Keratinocyte (primary cell): Measurements from ENCODE around the gene KLF3. TPM values are rescaled to one million over a fixed set of nuclear protein-coding genes. Genes with fewer than 3 reads are reported as not detected.

Experiments used
- DNase-seq: peaks from one replicate; pipeline ENCODE4 v3.0.0-alpha.2; 2011; ENCODE audit warnings: low read depth, missing footprints, low spot score
- FAIRE-seq: peaks from 2 replicates; lab custom pipeline; 2011; peaks lifted over from hg19 to GRCh38; lab: Jason Lieb, UNC
- H2AFZ ChIP-seq: 2 replicates; pipeline ENCODE4 v1.6.0; 2012; ENCODE audit warnings: low read length, control low read depth, inconsistent platforms; ENCODE audit not compliant: control insufficient read depth
- H3K27ac ChIP-seq: 2 replicates; pipeline ENCODE4 v1.5.1; 2011; ENCODE audit warnings: low read length; ENCODE audit not compliant: control insufficient read depth, insufficient read depth
- H3K27me3 ChIP-seq: 3 replicates; pipeline ENCODE4 v1.6.0; 2011; ENCODE audit warnings: low read length; ENCODE audit not compliant: control insufficient read depth, insufficient read depth; ENCODE audit errors: extremely low read depth
- H3K36me3 ChIP-seq, 2 experiments: 2 replicates in 1 of 2; 3 replicates in 1 of 2; pipeline ENCODE4 v1.5.1; 2011; ENCODE audit warnings: low read length in 2 of 2, mild to moderate bottlenecking in 1 of 2; ENCODE audit not compliant: control insufficient read depth in 2 of 2, insufficient read depth in 2 of 2; ENCODE audit errors: extremely low read depth in 1 of 2
- H3K4me1 ChIP-seq: 3 replicates; pipeline ENCODE4 v1.5.1; 2011; ENCODE audit warnings: low read length; ENCODE audit not compliant: control insufficient read depth, insufficient read depth; ENCODE audit errors: extremely low read depth
- H3K4me2 ChIP-seq: 3 replicates; pipeline ENCODE4 v1.6.0; 2011; ENCODE audit warnings: low read depth, low read length; ENCODE audit not compliant: control insufficient read depth, insufficient read depth; ENCODE audit errors: extremely low read depth
- H3K4me3 ChIP-seq, 3 experiments: fragments of 200-600 bp in 1 of 3; sonication (generic) in 1 of 3; 2 replicates in 2 of 3; 3 replicates in 1 of 3; pipeline ENCODE4 v1.5.1; 2011 to 2016; ENCODE audit warnings: low read length in 3 of 3, mild to moderate bottlenecking in 3 of 3, control low read depth in 2 of 3, inconsistent platforms in 1 of 3, low read depth in 1 of 3, mixed read lengths in 1 of 3, mixed run types in 1 of 3, moderate library complexity in 1 of 3; ENCODE audit not compliant: control insufficient read depth in 2 of 3, insufficient read depth in 2 of 3; ENCODE audit errors: extremely low read depth in 1 of 3
- H3K79me2 ChIP-seq: 2 replicates; pipeline ENCODE4 v1.6.0; 2012; ENCODE audit warnings: low read length; ENCODE audit not compliant: control insufficient read depth, insufficient read depth
- H3K9ac ChIP-seq: 3 replicates; pipeline ENCODE4 v1.6.0; 2011; ENCODE audit warnings: low read length; ENCODE audit not compliant: control insufficient read depth, insufficient read depth; ENCODE audit errors: extremely low read depth
- H3K9me1 ChIP-seq: 3 replicates; pipeline ENCODE4 v1.6.0; 2011; ENCODE audit warnings: low read length; ENCODE audit not compliant: control insufficient read depth, insufficient read depth; ENCODE audit errors: extremely low read depth
- H3K9me3 ChIP-seq: 2 replicates; pipeline ENCODE4 v1.5.1; 2012; ENCODE audit warnings: low read depth, low read length; ENCODE audit not compliant: control insufficient read depth
- H4K20me1 ChIP-seq: 3 replicates; pipeline ENCODE4 v1.6.0; 2011; ENCODE audit warnings: low read length; ENCODE audit not compliant: control insufficient read depth, insufficient read depth; ENCODE audit errors: extremely low read depth
- CTCF ChIP-seq, 3 experiments: IDR thresholded peaks in 1 of 3; conservative IDR thresholded peaks in 1 of 3; optimal IDR thresholded peaks in 1 of 3; 2 replicates in 2 of 3; 3 replicates in 1 of 3; pipeline versions ENCODE3 to v1.5.1; 2011; ENCODE audit warnings: low read length in 3 of 3, mild to moderate bottlenecking in 3 of 3, moderate library complexity in 2 of 3, control low read depth in 1 of 3, inconsistent platforms in 1 of 3; ENCODE audit not compliant: insufficient read depth in 2 of 3; ENCODE audit errors: extremely low read depth in 1 of 3
- EZH2 ChIP-seq: IDR thresholded peaks from one replicate; pipeline ENCODE4 v1.6.1; 2012; ENCODE audit warnings: inconsistent platforms, mild to moderate bottlenecking, low read length, moderate library complexity
- dilution Hi-C: fragments of 300-500 bp; cut with MboI; formaldehyde crosslinking; loops from one replicate; pipeline ENCODE4 v1.7.0; 2020; ENCODE audit warnings: low sequenced_read_pairs; ENCODE audit not compliant: extremely low pct_ligation_motif_present
- polyA plus RNA-seq, 5 experiments: library from polyadenylated mRNA; depleted of rRNA in 3 of 5; stranded (reverse) in 3 of 5; stranded (forward) in 1 of 5; unstranded in 1 of 5; fragments of >200 nt; gene quantifications; 1 replicate in 1 of 5; 2 replicates in 3 of 5; 3 replicates in 1 of 5; pipeline versions ENCODE4 v1.2.1 to v1.2.3, GENCODE V29; 2011 to 2012; ENCODE audit warnings: missing spikeins in 2 of 5, low read depth in 1 of 5, low replicate concordance in 1 of 5

The KLF3 gene
- polyA plus RNA-seq, 1 donor (not counting 4 experiments of a cell fraction or from before 2014, with no cell fraction given): 39.9 TPM

- no peaks in the 10 kb centered on the region for H3K79me2 ChIP-seq
- DNase-seq: no peak
These were observed 19.8 kb upstream of the KLF3 start for GRCh38 chr4:38644201-38644600.

GRCh38 chr4:38647101-38647819, 16.7 kb upstream of the KLF3 start:
- Histone ChIP-seq H3K4me1 (peaks cover 3% of the 10 kb centered on the region), H4K20me1 (no peaks in the 10 kb centered on the region), H3K9ac (no peak overlapping the region), H3K27ac (no peak overlapping the region), H3K9me3 (no peaks in the 10 kb centered on the region), H3K27me3 (no peaks in the 10 kb centered on the region), H3K79me2 (no peaks in the 10 kb centered on the region), H2AFZ (no peak overlapping the region), H3K4me2 (no peak overlapping the region), H3K9me1 (no peaks in the 10 kb centered on the region), H3K36me3 (no peaks in the 10 kb centered on the region), H3K4me3 (no peak overlapping the region)
- dilution Hi-C loops: no loop called here
- no peak for DNase-seq
- peak; percentile 23 for FAIRE-seq
- TF ChIP-seq EZH2 (no peak), CTCF (optimal IDR thresholded peaks at IDR 0.05 in 1 of 3, IDR thresholded peaks at IDR 0.05 in 1 of 3, conservative IDR thresholded peaks at IDR 0.05 in 1 of 3; ENCODE audit: extremely low read depth in 1 of 3, insufficient read depth in 2 of 3, low read length in 3 of 3) (no peak)

More at GRCh38 chr4:38644201-38644600, 19.8 kb upstream of the KLF3 start:
- H3K9me1 ChIP-seq: no peaks in the 10 kb centered on the region
- dilution Hi-C loops: no loop called here
- no peak overlapping the region for H3K4me2 ChIP-seq
- H3K9me3 ChIP-seq: no peaks in the 10 kb centered on the region
- peaks cover 7% of the 10 kb centered on the region for H3K4me1 ChIP-seq
- H3K9ac ChIP-seq: no peak overlapping the region
- no peak overlapping the region for H3K4me3 ChIP-seq
- H2AFZ ChIP-seq: no peak overlapping the region
- H3K36me3 ChIP-seq: no peaks in the 10 kb centered on the region
- H3K27me3 ChIP-seq: no peaks in the 10 kb centered on the region
- TF ChIP-seq EZH2 (no peak), CTCF (optimal IDR thresholded peaks at IDR 0.05 in 1 of 3, IDR thresholded peaks at IDR 0.05 in 1 of 3, conservative IDR thresholded peaks at IDR 0.05 in 1 of 3; ENCODE audit: extremely low read depth in 1 of 3, insufficient read depth in 2 of 3, low read length in 3 of 3) (no peak)
- H3K27ac ChIP-seq: no peak overlapping the region
- no peak for FAIRE-seq
- H4K20me1 ChIP-seq: no peaks in the 10 kb centered on the region
